GM13977 (cell line): Measurements from ENCODE around the gene LRRFIP2.
"Not testable (repeated sequence)": the region's sequence is repeated elsewhere in the genome, so short reads cannot be mapped to it uniquely, and the experiment has no call there.

Source experiments
- DNase-seq: peaks from one replicate; pipeline ENCODE4 v3.0.0; 2012; ENCODE audit warnings: low spot score
- CTCF ChIP-seq: IDR thresholded peaks from 2 replicates; pipeline ENCODE4 v1.5.1; 2012; ENCODE audit warnings: mild to moderate bottlenecking, control low read depth; ENCODE audit not compliant: insufficient read depth; ENCODE audit errors: extremely low read depth, missing control alignments
- in situ Hi-C: fragments of 300-500 bp; cut with MboI; formaldehyde crosslinking; loops from one replicate; pipeline ENCODE4 v1.12.0; 2022; ENCODE audit warnings: low sequenced_read_pairs, low pct_unique_long_range_greater_than_20kb, mixed read lengths, inconsistent platforms; ENCODE audit not compliant: unreplicated experiment

The LRRFIP2 gene

GRCh38 chr3:37174532-37175126 lies at the start of gene LRRFIP2:
TSS of gene LRRFIP2 (minus strand) at chr3:37174582. CDS start at chr3:37148983, 25,599 bp downstream.
- in situ Hi-C loops = no loop called here
- DNase-seq = peak; percentile 64
- TF ChIP-seq CTCF = no peak

GRCh38 chr3:37223576-37223975 lies 49.2 kb upstream of the LRRFIP2 start:
- in situ Hi-C loops = loop anchor here (25.0 kb wide), 1 partner anchor 486 kb away; no protein-coding TSS in a partner anchor
- TF ChIP-seq CTCF = no peak
- no peak for DNase-seq

GRCh38 chr3:37223141-37223558 lies 48.8 kb upstream of the LRRFIP2 start:
- no peak for DNase-seq
- in situ Hi-C loops = loop anchor here (25.0 kb wide), 1 partner anchor 486 kb away; no protein-coding TSS in a partner anchor
- no peak for TF ChIP-seq CTCF

GRCh38 chr3:37222542-37222941 lies 48.2 kb upstream of the LRRFIP2 start:
- DNase-seq = not testable (repeated sequence)
- in situ Hi-C loops = loop anchor here (25.0 kb wide), 1 partner anchor 485 kb away; no protein-coding TSS in a partner anchor

GRCh38 chr3:37221407-37221806 lies 47.0 kb upstream of the LRRFIP2 start:
- in situ Hi-C loops = loop anchor here (25.0 kb wide), 1 partner anchor 484 kb away; no protein-coding TSS in a partner anchor
- no peak for TF ChIP-seq CTCF
- DNase-seq = no peak

- no peak for TF ChIP-seq CTCF
- DNase-seq = no peak
- in situ Hi-C loops = loop anchor here (25.0 kb wide), 1 partner anchor 482 kb away; no protein-coding TSS in a partner anchor
Measured at GRCh38 chr3:37219266-37219665, 44.9 kb upstream of the LRRFIP2 start.

GRCh38 chr3:37218206-37218605 lies 43.8 kb upstream of the LRRFIP2 start:
- no peak for DNase-seq
- TF ChIP-seq CTCF = no peak
- in situ Hi-C loops = loop anchor here (25.0 kb wide), 1 partner anchor 481 kb away; no protein-coding TSS in a partner anchor
